GM19467 (cell line): Measurements from ENCODE around the gene CACNB2.
"Not testable (repeated sequence)": the region's sequence is repeated elsewhere in the genome, so short reads cannot be mapped to it uniquely, and the experiment has no call there.

Source experiments
- ATAC-seq: cut with Tn5 transposase; IDR thresholded peaks from one replicate; pipeline ENCODE4 v1.9.1; 2021; ENCODE audit warnings: mild to moderate bottlenecking, moderate library complexity; ENCODE audit not compliant: unreplicated experiment

CACNB2 gene

DNA sequence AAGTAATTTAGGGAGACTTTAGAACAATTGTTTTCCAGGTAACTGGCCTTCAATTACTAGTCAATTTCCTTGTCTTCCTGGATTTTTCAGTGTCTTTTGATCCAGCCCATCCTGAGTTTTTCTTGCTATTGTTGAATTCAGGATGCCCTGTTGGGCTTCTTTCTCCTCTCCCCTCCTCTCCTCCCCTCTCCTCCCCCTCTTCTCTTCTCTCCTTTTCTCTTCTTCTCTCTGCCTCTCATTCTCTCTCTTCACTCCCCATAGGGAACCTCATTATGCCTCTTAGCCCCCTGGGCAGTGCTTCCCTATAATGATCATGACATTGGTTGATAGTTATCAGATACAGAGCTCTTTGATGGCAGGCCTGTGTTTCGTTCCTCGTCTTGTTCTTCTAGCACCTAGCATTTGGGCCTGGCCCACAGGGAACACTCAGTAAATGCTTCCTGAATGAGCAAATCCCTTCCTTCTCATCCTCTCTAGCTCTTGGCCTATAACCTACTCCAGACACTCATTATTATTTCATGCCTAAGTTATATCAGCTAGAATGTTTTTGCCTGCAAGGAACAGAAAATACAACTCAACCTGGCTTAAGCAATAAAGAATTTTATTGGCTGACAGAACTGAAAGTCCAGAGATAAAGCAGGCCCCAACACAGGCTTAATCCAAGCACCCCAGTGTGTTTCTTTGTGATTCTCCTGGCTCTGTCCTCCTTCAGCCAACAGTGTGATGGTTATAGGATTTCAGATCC is 56.8 kb downstream of the CACNB2 start:
- ATAC-seq = no peak

DNA sequence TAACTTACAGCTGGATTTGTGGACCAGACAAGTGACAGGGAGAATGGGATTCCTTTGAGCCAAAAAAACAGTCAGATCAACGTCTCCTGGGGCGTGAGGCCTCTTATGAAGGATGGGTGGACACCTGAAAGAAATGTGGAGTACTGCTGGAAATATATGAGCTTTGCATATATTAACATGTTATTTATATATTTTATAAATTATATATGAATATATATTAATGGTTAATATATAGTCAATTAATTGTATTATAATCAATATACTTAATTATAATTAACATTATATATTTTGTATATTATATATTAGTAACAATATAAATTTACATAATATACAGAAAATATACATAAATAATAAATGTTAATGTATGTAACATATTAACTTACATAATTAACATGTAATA is 57.5 kb downstream of the CACNB2 start:
- no peak for ATAC-seq

DNA sequence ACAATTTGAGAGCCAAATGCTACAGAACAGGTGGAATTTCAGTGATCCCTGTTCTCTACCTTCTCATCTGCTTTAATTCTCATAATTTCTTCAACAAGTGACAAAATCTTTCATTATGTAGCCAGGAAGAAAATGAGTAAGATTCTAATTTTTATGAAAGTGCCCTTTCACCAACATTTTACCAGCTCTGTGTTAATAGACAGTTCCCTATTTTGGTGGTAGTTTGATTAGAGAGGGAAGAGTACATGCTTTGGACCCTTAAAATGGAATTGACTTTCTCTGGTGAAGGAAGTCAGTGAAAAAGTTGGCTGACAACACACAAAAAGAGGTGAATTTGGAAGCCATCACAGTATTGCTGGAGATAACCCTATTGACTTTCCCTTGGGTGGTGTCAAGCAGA is 61.7 kb downstream of the CACNB2 start:
- no peak for ATAC-seq

DNA sequence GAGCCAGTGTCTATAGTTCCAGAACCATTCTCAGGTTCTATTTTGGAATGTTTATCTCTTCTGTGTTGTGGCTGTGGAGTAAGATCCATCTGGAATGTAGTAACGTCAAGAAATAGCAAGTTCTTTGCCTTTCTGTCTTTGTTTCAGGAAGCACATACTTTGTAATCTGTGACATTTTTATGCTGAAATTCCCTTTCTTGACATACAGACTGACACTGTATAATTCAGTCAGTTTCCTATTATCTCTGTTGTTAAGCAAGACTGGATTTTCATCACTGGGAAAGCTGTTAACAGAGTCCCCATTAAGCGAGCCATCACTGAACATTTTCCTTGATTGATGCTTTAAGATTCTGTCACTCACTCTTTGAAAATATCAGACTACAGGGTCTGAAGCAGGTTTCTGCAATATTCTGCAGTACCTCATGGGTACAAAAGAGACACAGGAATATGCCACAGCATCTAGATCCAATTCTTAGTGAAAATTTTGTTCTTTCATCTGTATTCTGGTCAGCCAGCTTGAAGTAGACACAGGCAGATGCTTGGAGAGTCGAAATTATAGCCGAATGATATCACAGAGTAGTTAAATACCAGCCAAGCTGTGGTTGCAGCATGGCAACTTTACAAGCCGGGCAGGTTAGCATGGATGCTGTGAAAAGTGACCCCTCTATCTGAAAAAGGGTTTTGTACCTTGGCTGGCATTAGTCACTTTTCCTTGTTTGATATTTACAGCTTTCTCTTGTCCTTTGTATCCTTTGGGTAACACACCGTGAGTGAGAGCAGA is 62.6 kb downstream of the CACNB2 start:
- ATAC-seq = no peak

DNA sequence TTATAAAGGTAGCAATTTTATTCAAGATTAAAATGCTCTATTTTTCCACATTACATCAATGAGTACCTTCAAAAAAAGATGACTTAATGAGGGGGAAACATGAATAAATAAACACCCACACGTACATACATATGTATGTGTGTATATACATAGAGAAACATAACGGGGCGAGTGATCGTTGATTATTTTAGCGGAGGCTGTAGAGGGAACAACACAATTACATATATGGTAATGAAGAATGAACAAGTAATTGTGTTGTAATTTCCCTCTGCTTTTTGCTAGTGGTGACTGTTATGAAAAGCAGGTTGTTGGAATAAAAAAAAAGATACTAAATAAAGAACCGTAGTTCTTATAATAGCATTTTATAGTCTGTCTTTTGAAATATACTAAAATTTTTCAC is 63.2 kb downstream of the CACNB2 start:
- no peak for ATAC-seq

DNA sequence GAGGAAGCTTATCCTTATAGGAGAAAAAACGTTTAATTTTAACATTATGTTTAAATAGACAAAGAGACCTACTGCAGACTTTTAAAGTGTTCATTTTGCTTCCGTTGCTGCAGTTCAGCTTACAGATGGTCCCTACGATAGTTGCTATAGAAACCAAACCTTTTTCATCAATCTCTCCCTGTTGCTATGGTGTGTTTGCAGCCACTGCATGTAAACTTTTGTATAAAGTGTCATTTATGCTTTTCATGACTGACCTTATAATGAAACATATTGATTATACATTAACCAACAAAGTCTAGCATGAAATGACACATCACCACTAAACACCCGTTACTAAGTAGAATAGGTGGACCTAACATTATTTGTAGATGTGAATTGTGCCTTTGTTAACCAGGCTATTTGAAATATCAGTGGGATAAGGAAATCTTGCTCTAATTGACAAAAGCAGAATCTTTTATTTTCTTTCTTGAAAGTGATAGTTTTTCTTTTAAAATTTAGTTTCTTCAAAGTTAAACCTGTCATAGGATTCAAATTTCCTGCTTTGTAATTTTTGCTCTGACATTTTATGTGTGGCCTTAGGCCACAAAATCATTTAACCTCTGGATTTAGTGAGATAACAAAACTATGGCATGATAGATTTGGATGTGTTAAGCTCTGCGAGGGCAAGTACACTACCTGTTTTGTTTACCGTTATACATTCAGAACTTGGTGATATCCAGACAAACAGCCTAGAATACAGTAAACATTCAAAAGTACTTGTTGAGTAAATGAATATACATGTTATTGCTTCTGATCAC is 64.0 kb downstream of the CACNB2 start:
- no peak for ATAC-seq

DNA sequence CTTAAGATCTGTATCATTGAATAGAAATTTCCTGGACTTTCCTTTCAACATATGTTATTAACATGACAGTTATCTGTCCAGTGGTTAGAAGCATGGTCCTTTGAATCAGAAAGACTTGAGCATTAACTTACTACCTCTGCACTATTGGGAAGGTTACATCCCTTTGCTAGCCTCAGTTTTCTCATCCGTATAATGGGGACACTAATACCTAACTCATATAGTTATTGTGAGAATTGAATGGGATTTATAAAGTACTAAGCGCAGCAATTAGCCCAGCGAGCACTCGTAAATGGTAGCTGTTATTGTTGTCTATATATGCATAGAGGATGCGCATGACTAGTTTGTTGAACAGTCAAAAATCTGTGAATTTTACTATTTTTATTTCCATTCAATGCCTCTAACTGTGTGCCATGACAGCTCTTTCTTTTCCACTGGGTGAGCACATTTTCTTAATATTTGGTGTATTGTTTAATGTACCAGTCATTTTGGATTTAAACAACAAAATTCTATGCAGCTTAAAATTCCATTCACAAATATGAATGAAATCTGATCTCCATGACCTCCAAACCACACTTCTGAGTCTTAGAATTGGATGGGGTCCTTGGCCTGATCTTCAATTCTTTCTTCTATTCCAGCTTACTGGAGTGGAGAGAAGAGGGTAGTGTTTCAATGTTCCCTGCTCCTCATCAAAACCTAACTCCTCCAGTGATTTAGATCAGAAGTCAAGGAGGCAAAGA is 65.0 kb downstream of the CACNB2 start:
- ATAC-seq = no peak

DNA sequence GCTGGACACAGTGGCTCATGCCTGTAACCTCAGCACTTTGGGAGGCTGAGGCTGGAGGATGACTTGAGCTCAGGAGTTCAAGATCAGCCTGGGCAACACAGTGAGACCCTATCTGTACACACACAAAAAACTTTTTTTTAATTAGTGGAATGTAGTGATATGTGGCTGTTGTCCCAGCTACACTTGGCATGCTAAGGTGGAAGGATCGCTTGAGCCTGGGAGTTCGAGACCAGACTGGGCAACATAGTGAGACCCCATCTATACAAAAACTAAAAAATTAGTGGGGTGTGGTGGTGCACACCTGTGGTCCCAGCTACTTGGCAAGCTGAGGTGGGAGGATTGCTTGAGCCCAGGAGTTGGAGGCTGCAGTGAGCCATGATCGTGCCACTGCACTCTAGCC is 68.0 kb downstream of the CACNB2 start:
- not testable (repeated sequence) for ATAC-seq

DNA sequence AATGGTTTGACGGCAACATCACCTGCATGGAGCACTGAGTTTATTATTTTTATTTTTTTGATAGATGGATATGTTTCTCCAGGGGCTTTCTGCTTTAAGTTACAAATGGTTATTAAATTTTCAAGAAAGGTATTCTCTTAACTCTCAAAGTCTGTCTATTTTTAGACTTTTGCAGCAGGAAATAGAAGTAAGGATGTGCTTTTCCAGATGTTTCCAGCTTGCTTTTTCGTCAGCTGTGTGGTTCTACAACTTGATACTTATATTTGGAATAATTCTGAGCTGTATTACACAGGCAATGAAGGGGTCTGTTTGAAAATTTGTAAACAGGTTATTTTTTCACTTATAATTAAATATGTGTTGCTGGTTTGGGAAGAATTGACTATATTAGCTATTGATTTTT is 69.0 kb downstream of the CACNB2 start:
- ATAC-seq = no peak

DNA sequence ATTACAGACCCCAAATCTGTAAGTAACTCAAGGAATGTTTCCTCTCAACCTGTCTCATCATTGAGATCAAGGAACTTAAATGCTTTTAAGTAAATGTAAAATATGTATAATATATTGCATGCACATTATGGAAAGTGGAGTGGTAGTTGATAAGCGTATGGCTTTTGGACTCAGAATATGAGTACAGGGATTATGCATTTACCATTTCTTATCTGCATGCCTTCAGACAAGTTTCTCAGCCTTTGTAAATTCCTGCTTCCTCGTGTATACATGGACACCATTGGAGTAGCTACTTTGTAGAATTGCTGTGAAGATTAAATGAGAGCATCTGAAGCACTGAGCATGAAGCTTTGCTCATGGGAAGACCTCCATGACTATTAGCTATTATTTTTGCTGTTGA is 70.5 kb downstream of the CACNB2 start:
- no peak for ATAC-seq

DNA sequence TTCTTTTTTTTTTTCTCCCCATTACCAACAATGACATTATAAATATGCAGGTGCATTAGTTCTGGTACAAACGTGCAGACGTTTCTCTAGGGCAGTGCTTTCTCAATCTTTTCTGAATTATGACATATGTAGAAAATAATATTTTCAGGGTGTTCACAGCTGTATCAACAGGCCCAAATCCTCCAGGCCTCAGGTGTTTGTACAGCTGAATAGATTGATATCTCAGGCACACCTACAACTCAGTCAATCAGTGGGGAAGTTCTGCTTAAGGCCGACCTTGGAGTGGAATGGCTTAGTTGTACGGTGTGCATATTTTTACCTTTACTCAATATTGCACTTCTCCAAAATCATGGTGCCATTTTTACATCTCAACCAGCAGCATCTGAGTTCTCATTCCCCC is 71.6 kb downstream of the CACNB2 start:
- ATAC-seq = no peak

DNA sequence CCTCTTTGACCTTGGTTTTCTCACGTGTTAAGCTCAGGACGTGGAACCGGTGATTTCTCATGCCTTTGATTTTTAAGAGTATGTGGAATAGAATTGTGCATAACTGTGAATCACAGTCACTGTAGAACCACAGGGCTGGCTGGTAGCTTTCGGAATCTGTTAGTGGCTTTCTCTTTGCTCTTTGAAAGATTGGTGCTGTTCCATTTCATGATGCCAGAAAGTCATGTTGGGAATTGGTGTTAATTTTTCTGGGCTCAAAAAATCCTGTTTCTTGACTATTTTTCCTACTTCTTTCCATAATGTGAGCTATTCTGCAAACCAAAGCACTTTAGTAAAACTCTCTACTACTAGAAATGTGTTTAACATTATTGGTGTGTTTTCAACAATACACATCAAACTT is 73.0 kb downstream of the CACNB2 start:
- no peak for ATAC-seq

DNA sequence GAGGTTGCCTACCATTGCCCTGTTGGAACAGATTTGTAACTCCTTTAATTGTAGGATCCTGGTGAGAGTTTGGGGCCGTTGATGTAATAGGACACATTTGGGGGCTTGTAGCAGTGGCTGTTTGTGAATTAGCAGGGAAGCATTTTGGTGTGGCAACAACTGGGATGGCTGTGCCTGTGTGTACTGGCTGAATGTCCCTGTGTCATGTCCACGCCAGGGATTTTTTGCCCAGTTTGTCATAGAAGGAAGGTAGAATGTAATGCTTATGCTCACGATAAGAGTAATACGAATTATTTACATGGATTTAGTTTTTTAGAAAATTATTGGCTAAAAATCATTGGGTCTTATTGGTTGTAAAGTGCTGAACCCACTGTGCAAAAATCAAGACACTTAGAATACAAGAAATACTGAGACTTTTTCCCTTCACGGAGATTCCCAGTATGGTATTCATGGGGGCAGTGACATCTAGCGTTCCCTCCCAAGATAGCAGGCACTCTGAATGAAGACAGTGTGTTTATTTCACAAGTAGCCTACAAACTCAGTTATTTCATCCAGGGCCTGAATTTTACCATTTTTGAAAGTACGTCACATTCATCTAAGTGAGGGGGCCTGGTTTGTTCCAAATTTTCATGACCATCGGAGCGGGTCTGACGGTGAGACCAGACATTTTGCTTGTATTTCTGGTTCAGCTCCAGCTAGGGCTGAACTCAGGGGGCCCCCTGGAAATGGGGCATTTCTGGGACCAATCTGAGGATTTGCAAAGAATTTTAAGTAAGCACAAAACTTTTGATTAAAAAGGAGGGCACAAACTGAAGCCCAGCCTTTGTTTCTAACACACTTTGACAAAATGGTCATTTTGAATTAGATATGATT is 74.7 kb downstream of the CACNB2 start:
- ATAC-seq = no peak

DNA sequence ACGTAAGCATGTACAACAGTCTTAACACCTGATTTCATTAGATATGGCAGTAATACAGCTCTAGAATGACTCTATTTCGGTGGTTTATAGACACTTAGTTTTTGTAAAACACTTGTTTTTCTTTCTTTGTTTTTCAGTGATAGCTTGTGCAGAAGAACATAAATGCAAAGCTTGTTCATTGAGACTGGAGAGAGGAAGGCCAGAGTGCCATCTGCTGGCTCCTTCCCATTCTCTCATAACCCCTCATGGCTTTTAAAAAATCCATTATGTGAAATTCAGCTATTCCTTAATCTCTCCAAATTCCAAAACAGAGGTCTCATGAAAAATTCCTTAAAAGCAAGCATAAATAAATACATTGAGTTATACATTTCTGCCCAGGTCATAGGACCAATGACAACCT is 76.3 kb downstream of the CACNB2 start:
- no peak for ATAC-seq

DNA sequence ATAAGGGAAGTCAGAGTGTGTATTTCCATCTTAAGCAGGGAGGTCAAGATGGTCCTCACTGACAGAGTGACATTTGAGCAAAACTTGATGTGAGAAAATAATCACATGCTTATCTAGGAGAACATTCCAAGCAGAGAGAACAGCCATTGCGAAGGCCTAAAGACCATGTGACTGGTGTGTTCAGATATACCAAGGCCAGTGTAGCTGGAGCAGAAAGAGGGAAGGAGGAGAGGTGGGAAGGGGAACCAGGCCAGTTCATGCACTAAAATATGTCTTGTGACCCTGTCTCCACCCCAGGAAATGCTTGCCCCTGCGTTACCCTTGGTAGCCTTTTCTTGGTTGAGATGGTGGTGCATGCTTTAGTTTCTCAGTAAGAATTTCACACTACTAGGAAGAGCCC is 77.4 kb downstream of the CACNB2 start:
- no peak for ATAC-seq

DNA sequence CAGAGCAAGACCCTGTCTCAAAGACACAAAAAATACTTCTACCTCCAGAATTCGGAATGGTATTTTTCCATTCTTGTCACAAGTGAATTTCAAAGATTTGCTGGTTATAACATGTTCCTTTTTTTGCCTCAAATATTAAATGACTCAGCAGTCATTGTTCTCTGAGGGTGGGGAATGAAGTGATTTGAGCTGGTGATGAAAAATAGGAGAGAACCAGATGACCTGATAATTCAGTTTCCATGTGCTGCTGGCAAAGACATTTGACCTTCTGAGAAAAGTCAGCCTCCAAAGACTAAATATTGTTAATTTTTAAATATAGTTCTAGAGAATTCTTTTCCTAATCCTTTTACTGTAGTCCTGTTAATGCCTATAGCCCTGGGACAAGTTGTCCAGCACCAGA is 78.9 kb downstream of the CACNB2 start:
- ATAC-seq = no peak

DNA sequence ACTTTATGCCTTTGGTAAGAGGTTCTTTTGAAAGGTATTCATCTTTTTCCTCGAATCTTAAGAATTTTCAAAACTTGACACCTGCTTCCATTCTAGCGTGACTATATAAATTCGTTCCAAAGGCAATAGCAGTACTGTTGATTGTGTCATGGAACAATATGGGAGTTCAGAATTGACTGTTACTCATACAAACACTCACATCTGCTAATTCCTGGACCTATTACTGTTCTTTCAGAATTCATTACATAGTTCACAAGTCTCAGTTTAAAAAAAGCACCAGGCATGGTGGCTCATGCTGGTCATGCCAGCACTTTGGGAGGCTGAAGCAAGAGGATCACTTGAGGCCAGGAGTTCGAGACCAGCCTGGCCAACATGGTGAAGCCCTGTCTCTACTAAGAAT is 80.9 kb downstream of the CACNB2 start:
- ATAC-seq = no peak

DNA sequence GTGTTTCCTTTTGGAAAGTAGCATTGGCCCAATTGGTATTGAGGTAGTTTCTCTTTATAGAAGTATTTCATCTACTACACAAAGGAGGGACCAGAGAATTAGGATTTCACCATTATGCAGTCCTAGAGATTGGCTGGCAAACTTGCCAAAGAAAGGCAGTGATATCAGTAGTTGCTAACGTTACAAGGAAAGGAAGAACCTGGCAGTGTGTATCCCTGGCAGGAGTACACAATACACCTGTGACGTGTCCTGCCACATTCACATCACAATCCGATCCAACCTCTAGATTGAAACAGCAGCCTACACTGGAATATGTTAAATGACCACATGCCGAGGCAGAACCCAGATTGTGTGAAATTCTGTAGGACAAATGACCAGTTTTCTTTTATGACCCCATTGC is 81.7 kb downstream of the CACNB2 start:
- ATAC-seq = no peak

DNA sequence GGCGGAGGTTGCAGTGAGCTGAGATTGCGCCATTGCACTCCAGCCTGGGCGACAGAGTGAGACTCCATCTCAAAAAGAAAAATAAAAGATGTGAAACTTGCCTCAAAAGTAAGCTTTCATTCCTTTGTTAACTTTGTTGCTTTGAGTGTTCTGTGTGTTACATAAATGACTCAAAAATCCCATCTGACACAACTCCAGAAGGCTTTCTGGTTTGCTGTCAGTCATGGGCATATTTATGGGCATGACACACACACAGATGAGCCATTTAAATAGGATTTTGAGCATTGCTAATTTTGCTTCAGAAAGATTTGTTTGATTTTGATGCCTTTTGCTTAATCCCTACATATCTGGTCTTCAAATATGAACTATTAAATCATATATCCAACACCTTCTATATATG is 82.6 kb downstream of the CACNB2 start:
- no peak for ATAC-seq

DNA sequence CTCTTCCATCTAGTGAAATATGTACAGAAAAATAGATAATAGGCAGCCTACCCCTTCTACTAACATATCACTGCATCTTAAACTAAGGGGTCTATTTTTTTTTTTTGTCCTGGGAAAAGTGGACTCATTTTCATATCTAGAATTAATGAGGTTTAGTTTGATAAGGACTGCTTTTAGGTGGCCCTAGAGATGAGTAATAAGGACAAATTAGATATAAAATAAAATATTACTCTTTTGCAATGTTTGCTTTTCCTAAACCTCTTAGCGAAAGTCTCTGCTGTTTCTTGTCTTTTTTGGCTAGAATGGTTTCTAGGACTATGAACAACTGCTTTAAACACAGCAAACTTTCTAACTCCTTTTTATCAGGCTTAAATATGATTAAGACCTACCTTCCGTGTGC is 83.7 kb downstream of the CACNB2 start:
- no peak for ATAC-seq
